ENCODE results near the gene POLDIP2.

The POLDIP2 gene

DNA sequence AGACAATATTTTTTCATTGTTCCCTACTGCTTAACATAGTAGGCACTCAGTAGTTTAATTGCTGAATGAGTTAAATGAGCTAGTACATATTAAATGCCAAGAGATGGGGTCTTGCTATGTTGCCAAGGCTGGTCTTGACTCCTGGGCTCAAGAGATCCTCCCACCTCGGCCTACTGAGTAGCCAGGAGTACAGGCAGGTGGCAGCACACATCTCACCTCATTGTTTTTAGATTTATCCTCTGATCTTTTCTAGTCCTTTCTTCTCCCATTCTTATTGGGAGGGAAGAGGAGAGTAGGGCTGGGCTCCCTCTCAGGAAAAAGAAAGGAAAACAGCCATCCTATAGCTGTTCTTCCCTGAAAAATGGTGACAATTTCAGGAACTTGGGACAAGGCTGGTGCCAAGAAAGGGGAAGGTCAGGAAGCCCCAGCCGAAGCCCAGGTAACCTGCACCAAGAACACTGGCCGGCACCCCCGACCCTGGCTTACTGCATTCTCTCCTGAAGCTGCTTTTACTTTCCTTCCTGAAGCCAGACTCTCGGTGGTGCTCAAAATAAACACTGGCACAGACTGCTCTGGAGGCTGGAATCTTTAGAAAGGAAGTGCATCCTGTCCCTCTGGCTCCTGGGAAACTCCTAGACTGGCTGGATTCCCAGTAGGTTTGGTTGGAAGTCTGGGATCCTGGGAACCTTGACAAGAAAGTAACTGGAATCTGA lies 19.1 kb downstream of the POLDIP2 start:
- no peak for DNase-seq (ENCODE audit: low read depth in 3 of 3, low spot score in 1 of 3)

DNA sequence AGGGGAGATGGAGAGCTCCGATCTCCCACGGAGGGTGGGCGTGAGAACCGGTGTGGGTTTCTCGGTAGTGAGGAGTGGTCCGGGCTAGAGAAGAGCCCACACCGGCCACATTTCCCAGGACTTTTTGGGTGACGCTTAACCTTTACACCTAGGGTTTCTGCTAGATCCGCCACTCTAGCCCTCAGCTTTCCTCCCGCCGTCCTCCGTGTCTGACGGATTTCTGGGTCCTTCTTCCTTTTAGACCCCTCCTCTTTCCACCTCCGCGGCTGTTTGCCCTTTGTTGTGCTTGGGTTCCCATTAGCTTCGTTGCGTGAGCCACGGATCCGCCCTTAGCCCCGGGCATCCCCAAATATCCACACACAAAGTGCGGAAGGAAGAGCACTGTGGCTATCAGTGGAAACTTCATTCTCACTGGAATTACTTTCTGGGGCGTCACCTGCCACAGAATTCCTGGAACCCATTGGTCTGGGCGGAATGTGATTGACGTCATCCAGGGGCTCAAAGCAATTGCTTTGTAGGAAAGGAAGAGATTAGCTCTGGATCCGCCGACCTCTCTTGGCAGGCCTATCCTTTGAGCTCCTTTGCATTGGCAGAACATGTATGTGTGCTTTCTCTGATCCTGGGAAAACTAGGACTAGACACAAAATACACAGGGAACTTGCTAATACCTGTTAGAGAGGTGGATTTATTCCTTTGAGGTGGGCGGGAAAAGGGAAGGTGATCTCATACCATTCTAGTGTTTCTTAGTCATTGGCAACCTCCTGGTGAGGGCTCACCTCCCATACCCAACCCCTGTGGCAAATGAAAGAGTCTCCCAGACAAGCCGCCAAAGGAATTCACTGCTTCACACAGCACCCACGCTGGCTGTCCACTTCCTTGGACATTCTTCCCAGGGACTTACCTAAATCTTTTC lies 21.1 kb downstream of the POLDIP2 start:
- DNase-seq (ENCODE audit: low read depth in 3 of 3, low spot score in 1 of 3) = no peak

DNA sequence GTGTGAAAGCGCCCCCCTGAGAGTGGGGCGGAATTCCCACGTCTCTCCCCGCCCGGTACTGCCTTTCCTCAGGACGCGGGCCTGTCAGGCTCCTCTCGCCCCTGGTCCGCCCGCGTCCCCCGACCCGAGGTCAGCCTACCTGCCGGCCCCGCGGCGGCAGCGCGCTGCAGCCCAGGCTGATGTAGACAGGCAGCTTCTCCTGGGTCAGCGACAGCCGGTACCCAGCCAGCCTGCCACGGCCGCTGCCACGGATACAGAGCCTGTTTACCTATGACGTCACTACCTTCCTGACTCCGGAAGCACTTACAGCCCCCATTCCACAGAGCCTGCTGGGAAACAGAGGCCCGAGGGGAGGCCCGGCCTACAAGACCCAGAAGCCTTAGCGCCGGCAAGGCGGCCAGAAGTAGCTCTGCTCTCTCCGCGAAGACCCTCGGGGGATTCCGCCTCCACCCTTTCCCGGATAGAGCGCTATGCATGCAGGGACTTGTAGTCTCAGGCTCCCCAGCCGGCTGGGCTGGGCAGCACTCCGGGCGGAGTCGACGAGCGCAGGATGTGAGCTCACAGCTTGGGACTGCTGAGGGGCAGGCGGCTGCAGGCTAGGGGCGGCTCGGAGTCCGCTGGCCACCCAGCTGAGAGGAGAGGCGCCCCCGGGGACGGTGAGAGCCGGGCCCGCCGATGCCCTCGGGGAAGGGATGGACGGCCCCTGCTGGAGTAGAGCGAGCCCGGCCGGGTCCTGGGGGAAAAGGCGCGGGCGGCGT lies 21.9 kb downstream of the POLDIP2 start, which contains the start of the genes IFT20 and TNFAIP1:
IFT20 (minus strand) TSS at position 272 of the 758 bp plus-strand sequence. CDS start 3,487 bp downstream, outside the sequence.
TNFAIP1 (plus strand) TSS at position 561 of the 758 bp plus-strand sequence. CDS start 3,761 bp downstream, outside the sequence.
- peak; percentile 85 to 96 (median 95) for DNase-seq (ENCODE audit: low read depth in 3 of 3, low spot score in 1 of 3)

DNA sequence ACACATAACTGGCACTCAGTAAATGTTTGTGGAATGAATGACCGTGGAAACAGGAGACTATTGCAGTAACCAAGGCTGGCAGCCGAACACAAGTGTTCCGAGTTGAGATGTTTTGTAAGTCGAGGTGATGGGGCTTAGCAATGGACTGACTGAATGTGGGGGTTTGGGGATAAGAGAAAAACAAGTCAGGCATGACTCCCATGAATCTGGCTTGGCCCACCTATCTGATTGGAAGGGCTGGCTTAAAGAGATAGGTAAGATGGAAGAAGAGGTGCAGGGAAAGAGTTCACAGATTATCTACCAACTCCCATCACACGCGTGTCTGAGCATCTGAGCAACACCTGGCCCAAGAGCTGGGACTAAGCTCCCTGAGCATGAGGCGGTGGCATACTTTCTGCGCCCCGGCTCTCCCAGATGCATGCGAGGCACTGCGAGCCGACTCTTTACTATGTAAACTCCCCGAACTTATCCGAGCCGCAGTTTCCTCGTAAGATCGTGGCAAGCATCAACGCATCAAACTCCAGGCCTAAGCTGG lies 22.6 kb downstream of the POLDIP2 start:
- DNase-seq (ENCODE audit: low read depth in 3 of 3, low spot score in 1 of 3) = no peak

DNA sequence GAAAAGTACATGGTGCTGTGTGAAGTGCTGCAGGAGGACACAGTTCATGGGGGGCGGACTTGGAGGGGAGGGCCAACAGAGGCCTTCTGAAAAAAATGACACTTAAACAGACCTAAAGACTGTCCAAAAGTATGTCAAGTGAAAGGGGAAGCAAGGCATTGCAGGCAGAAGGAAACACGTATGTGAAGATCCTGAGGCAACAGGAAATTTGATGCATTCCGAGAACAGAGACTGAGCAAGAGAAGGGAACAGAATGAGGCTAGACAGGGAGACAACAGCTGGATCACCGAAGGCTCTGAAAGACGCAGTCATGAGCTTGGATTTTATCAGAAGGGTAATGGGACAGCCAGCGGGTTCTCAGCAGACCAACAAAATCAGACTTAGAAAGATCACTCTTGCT lies 23.2 kb downstream of the POLDIP2 start:
- no peak for DNase-seq (ENCODE audit: low read depth in 3 of 3, low spot score in 1 of 3)

- no peak for DNase-seq (ENCODE audit: low read depth in 3 of 3, low spot score in 1 of 3)
Observed at GRCh38 chr17:28333083-28333746, 24.1 kb downstream of the POLDIP2 start.

- no peak for DNase-seq (ENCODE audit: low read depth in 3 of 3, low spot score in 1 of 3)
Observed at GRCh38 chr17:28331891-28332420, 25.4 kb downstream of the POLDIP2 start.

- DNase-seq (ENCODE audit: low read depth in 3 of 3, low spot score in 1 of 3) = no peak
Observed at GRCh38 chr17:28330671-28331070, 26.7 kb downstream of the POLDIP2 start.

DNA sequence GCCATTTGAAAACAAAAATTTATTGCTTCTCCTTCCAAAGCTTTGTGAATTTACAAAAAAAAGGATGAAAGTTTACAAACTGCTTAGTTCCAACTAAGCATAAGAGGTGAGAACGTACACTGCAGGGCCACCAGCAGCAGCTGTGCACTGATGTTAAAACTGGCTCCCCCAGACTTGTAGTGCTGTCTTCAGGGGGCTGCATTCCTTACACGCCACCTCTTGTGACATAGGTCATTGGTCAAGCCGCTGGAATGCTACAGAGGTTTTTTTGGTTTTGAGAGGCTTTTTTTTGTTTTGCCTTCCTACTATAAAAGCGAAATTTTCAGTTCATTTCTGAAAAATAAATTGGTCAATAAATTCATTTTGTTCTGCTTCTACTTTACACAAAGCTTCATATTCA lies 29.0 kb downstream of the POLDIP2 start:
- no peak for DNase-seq (ENCODE audit: low read depth in 3 of 3, low spot score in 1 of 3)

- DNase-seq (ENCODE audit: low read depth in 3 of 3, low spot score in 1 of 3) = no peak
Observed at GRCh38 chr17:28327709-28328108, 29.6 kb downstream of the POLDIP2 start.

DNA sequence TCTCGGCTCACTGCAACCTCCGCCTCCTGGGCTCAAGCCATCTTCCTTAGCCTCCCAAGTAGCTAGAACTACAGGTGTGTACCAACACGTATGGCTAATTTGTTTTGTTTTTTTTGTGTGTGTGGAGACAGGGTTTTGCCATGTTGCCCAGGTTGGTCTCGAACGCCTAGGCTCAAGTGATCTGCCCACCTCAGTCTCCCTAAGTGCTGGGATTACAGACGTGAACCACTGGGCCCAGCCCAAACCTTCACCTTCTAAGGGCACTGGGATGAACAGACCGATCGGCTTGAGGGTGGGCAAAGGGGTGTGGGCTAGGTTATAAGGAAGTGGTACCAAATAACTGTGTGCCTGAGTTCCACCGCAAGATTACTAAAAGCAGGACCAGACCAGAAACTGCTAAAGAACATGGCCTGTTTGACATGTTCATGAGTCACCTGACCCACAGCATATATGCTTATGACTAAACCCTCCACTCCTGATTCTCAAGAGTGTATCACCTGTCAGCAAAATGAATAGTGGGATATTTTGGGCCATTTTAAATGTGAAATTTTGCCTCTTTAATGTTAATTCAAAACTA lies 30.2 kb downstream of the POLDIP2 start:
- DNase-seq (ENCODE audit: low read depth in 3 of 3, low spot score in 1 of 3) = no peak

- no peak for DNase-seq (ENCODE audit: low read depth in 3 of 3, low spot score in 1 of 3)
Observed at GRCh38 chr17:28326114-28326513, 31.2 kb downstream of the POLDIP2 start.

- DNase-seq (ENCODE audit: low read depth in 3 of 3, low spot score in 1 of 3) = no peak
Observed at GRCh38 chr17:28325211-28325610, 32.1 kb downstream of the POLDIP2 start.

GRCh38 chr17:28324781-28325180 lies 32.5 kb downstream of the POLDIP2 start:
- DNase-seq (ENCODE audit: low read depth in 3 of 3, low spot score in 1 of 3) = no peak

GRCh38 chr17:28324267-28324745 lies 33.0 kb downstream of the POLDIP2 start:
- no peak for DNase-seq (ENCODE audit: low read depth in 3 of 3, low spot score in 1 of 3)

DNA sequence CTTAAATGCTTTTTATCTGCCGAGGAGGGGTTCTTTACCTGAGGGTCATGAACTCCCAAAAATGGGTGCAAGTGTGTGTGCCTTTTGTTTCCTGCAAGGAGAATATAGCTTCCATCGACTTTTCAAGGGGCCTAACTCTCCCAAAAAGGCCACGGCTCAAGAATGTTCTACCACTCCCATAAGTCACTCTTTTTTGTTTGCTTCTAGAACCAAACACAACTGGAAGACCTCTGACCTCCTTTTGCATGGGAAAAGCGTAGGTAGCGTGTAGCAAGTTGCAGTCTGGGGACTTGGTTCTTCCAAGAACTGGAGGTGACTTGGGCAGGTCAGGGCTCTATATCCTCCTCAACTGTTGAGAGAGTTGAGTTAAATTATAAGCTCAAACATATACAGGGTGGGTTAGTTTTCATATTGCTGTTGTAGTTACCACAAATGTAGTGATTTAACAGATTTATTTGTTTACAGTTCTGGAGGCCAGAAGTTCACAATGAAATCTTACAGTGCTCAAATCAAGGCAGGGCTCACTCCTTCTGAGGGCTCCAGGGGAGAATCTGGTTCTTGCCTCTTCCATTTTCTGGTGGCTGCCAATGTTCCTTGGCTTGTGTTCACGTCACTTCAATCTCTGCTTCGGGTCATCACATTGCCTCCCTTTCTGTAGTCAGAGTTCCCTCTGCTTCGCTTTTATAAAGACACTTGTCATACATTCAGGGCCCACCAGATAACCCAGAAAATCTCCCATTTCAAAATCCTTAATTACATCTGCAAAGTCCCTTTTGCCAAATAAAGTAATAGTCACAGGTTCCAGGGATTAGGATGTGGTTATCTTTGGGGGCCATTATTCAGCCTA lies 36.9 kb downstream of the POLDIP2 start:
- DNase-seq (ENCODE audit: low read depth in 3 of 3, low spot score in 1 of 3) = no peak

DNA sequence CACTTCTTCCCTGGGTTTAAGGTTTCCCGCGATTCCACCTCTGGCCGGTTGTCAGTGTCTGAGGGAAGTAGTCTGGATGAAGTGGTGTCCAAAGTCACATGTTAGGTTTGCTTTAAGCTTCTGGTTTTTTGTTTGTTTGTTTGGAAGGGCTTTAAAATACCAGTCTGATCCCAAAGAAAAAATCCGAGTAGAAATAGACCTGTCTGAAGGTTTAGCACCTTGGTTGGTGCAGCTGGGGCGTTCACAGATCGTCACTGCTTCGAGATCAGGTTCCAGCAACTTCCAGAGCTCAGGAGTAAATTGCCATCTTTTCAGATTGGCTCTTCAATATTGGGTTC lies 37.8 kb downstream of the POLDIP2 start:
- no peak for DNase-seq (ENCODE audit: low read depth in 3 of 3, low spot score in 1 of 3)

GRCh38 chr17:28318759-28319597 lies 38.3 kb downstream of the POLDIP2 start, which contains the start of gene TMEM97:
TMEM97 (plus strand) TSS chr17:28319200; CDS start chr17:28319240, 40 bp downstream.
- peak; percentile 82 to 86 (median 82) for DNase-seq (ENCODE audit: low read depth in 3 of 3, low spot score in 1 of 3)

Measured in stimulated activated CD4-positive, alpha-beta T cell treated with anti-CD3 and anti-CD28 coated beads, TNF-alpha, amount 100 ng/mL, for 1 hour (primary cell).